ENCODE measurements around the gene CRYZ. TPM values are rescaled to one million over a fixed set of nuclear protein-coding genes. Genes with fewer than 3 reads are reported as not detected.

The CRYZ gene
- total RNA-seq, 2 donors from 2014 or later: 15.9 to 23.5 TPM

DNA sequence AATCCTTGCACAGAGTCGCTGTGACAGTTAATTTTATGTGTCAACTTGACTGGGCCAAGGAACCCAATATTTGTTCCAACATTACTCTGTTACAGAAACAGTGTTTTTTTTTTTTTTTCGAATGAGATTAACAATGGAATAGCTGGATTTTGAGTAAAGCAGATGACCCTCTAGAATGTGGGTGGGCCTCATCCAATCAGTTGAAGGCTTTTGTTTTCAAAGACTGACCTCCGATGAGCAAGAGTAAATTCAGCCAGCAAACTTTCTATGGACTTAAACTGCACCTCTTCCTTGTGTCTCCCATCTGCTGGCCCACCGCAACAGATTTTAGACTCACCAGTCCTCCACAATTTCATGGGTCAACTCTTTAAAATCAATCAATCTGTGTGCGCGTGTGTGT lies 17.0 kb downstream of the CRYZ start:
- Mint-ChIP-seq H3K36me3 (peaks cover 15% of the 10 kb centered on the region), H3K4me3 (no peak overlapping the region), H3K27me3 (no peaks in the 10 kb centered on the region), H3K9me3 (no peaks in the 10 kb centered on the region), H3K4me1 (ENCODE audit: low read depth in 2 of 2) (peaks cover 0 to 2% of the 10 kb centered on the region in 2 donors), H3K27ac (no peak overlapping the region)
- no peak for DNase-seq (ENCODE audit: low spot score)
- no peak for ATAC-seq

DNA sequence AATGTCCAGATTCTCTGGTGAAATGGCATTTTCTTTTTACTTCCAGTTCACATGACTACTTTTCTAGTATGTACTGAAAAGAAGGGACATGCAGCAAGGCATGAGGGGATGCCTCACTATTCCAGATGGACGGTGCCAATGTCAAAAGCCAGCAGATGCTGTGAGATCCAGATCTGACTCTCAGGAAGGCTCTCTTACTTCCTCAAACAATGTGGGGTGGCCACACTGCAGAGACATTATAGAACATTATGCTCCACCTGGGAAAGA lies 17.7 kb downstream of the CRYZ start:
- Mint-ChIP-seq H3K27me3 (no peaks in the 10 kb centered on the region), H3K9me3 (no peaks in the 10 kb centered on the region), H3K4me3 (no peak overlapping the region), H3K36me3 (peaks cover 15% of the 10 kb centered on the region), H3K4me1 (ENCODE audit: low read depth in 2 of 2) (no peaks in the 10 kb centered on the region), H3K27ac (no peak overlapping the region)
- ATAC-seq (no peak), DNase-seq (ENCODE audit: low spot score) (no peak)

DNA sequence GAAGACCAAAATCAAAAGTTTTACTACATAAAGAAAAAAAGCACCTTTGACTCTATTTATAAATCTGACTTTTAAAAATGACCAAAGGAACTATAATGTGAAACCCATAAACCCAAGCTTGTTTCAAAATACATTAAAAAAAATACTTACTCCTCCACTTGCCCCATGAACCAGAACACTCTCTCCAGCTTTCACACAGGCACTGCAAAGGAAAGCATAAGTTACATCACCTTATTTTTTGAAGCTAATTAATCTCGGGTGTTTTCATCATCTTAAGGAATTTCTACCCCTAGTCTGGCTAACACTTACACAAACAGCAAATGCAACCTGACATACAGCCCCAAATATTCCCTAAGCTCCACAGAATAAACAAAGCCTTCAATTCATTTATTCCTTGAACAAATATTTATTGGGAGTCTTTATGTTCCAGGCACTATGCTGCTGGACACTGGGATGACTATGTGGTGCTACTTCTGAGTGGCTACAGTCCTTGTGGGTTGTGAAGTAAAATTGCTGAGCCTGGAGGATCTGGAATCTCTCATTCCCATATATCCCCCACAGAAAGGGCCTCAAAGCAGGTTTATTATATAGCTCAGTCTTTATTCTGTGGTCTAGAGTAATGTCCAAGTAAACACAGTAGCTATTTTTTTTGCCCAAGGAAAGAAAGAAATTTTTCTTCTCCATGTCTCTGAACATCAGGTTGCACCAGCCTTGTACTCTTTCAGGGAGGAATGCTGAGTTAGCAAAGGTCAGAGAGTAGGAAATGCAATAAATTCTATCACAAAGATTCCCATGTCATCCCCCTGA lies 18.2 kb downstream of the CRYZ start:
- peaks cover 13% of the 10 kb centered on the region for H3K36me3 Mint-ChIP-seq

DNA sequence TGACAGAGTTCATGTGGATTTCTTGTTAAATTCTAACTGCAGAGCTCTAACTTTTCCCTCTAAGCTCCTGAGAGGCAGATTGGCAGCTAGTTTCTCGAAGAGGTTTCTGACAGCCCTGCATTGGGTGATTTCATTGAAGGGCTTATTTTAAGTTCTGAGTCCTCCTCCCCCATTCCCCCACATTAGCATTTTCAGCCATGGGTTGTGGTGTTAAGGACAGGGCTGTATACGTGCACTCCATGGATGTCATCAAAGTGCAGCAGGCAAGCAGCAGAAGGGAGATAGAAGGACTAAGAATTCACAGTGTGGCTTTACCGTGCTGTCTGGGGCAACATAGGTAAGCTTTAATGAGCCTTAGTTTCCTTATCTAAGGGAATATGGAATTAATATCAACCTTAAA lies 19.0 kb downstream of the CRYZ start:
- DNase-seq (ENCODE audit: low spot score) (no peak), ATAC-seq (no peak)
- H3K27ac Mint-ChIP-seq: no peak overlapping the region
- H3K4me1 Mint-ChIP-seq (ENCODE audit: low read depth in 2 of 2): no peaks in the 10 kb centered on the region
- H3K9me3 Mint-ChIP-seq: no peaks in the 10 kb centered on the region
- H3K4me3 Mint-ChIP-seq: no peak overlapping the region
- H3K36me3 Mint-ChIP-seq: peaks cover 15% of the 10 kb centered on the region
- no peaks in the 10 kb centered on the region for H3K27me3 Mint-ChIP-seq

More for the DNA sequence above, 18.2 kb downstream of the CRYZ start:
- Mint-ChIP-seq H3K27me3 (no peaks in the 10 kb centered on the region), H3K9me3 (no peaks in the 10 kb centered on the region), H3K4me3 (no peak overlapping the region), H3K4me1 (ENCODE audit: low read depth in 2 of 2) (no peaks in the 10 kb centered on the region), H3K27ac (no peak overlapping the region)
- DNase-seq (ENCODE audit: low spot score) (no peak), ATAC-seq (no peak)

DNA sequence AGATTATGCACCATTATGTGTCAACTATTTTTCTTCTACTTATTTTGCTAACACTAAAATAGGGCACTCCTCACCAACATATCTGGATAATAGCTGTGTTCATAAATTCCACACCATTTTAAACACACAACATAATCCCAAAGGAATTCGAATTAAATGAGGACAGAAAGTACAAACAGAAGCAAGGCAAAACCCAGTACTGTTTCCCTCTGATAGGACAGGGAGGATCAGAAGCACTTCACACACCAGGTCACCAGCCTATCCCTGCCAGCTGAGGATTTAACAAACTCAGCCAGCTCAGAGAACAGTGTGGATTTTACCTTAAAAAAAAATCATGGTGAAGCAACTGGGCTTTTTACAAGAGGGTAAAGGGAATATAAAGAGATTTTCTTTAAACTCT lies 20.0 kb downstream of the CRYZ start:
- Mint-ChIP-seq H3K27me3 (no peaks in the 10 kb centered on the region), H3K4me1 (ENCODE audit: low read depth in 2 of 2) (no peaks in the 10 kb centered on the region), H3K4me3 (no peak overlapping the region), H3K36me3 (peaks cover 21% of the 10 kb centered on the region), H3K9me3 (no peaks in the 10 kb centered on the region), H3K27ac (no peak overlapping the region)
- no peak for DNase-seq (ENCODE audit: low spot score)
- no peak for ATAC-seq

DNA sequence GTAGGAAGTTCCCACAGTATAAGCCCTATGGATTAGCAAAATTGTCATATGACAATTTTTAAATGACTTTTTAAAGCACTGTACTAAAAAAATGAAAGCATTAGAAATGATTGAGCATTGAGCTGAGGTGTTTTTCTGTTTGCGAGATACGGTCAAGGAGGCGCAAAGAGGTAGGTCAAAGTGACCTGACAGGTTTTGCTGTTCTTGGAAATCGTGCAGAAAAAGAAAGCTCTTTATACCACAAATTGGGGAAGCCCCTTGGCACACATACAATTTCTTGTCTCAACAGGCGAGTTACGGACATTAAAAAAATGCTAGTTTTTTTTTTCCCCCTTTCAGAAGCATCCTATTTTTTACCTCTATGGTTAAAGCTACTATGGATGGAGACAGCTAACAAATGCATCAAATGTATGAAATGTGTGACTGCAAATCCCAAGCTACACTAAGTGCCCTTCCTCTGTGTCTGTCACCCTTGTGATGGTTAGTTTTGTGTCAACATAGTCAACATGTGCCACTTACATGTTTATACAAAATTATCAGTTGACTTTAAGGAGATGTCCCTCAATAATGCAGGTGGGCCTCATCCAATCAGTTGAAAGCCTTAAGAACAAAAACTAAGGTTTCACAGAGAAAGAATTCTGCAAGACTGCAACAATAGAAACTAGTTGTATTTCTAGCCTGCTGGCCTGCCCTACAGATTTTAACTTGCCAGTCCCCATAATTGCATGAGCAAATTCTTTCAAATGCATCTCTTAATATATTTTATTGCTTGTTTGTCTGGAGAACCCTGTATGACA lies 29.3 kb downstream of the CRYZ start:
- ATAC-seq (no peak), DNase-seq (ENCODE audit: low spot score) (no peak)
- Mint-ChIP-seq H3K9me3 (no peaks in the 10 kb centered on the region), H3K27ac (no peak overlapping the region), H3K4me1 (ENCODE audit: low read depth in 2 of 2) (peaks cover 0 to 5% of the 10 kb centered on the region in 2 donors), H3K4me3 (no peak overlapping the region), H3K27me3 (no peaks in the 10 kb centered on the region), H3K36me3 (peaks cover 24% of the 10 kb centered on the region)

DNA sequence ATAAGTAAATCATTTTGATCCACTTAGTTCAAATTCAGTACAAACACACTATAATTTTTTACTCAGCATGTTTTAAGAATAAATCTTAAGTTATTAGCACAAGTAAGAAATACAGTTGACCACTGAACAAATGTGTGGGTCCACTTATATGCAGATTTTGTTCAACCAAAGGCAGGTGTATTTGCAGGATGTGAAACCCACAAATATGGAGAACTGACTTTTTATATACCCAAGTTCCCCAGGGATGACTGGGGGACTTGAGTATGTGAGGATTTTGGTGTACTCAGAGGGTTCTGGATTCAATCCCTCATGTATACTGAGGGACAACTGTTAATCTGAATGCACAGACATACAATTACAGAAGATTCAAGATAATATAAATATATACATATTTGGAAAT lies 33.5 kb downstream of the CRYZ start:
- Mint-ChIP-seq H3K4me3 (no peak overlapping the region), H3K9me3 (no peaks in the 10 kb centered on the region)

DNA sequence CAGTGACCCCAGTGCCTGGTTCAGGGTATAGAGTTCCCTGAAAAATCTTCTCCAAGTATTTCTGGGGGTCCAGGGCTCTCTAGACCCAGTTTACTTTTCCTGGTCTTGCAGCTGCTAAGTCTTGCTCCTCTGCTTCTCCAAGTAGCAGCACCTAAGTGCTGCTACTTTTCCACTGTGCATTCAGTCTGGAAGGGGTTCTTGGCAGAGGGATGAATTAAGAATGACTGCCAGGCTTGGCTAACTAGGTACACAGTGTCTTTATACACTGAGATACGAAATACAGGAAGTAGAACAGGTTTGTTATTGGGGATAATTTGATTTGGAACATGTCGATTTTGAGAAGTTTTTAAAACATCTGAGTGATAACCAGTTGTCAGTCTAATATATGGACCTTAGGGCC lies 35.0 kb downstream of the CRYZ start:
- Mint-ChIP-seq H3K36me3 (peaks cover 5% of the 10 kb centered on the region), H3K9me3 (no peaks in the 10 kb centered on the region), H3K27ac (no peak overlapping the region), H3K4me1 (ENCODE audit: low read depth in 2 of 2) (peaks cover 0 to 4% of the 10 kb centered on the region in 2 donors), H3K4me3 (no peak overlapping the region), H3K27me3 (no peaks in the 10 kb centered on the region)
- DNase-seq (ENCODE audit: low spot score) (no peak), ATAC-seq (no peak)

More for the DNA sequence above, 33.5 kb downstream of the CRYZ start:
- Mint-ChIP-seq H3K4me1 (ENCODE audit: low read depth in 2 of 2) (peaks cover 0 to 5% of the 10 kb centered on the region in 2 donors), H3K27me3 (no peaks in the 10 kb centered on the region), H3K36me3 (peaks cover 20% of the 10 kb centered on the region), H3K27ac (no peak overlapping the region)
- ATAC-seq (no peak), DNase-seq (ENCODE audit: low spot score) (no peak)

DNA sequence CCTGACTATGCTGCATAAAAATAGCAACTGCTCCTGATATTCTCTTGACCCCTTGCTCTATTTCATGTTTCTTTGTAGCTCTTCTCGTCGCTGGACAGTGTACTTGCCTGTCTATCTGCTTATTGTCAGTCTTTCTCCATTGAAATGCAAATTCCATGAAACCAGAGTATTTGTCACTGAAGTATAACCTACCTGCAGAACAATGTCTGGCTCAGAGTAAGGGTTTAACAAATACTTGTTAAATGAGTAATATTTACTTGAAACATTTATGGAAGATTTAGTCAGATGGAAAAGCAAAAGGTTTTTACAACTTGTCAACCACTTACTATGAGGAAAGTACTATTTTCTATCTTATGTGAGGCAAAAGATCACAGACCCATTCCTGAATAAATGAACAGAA lies 39.4 kb downstream of the CRYZ start:
- Mint-ChIP-seq H3K27ac (no peak overlapping the region), H3K4me3 (no peak overlapping the region), H3K27me3 (no peaks in the 10 kb centered on the region), H3K4me1 (ENCODE audit: low read depth in 2 of 2) (no peaks in the 10 kb centered on the region), H3K9me3 (no peaks in the 10 kb centered on the region), H3K36me3 (no peaks in the 10 kb centered on the region)
- DNase-seq (ENCODE audit: low spot score) (no peak), ATAC-seq (no peak)

DNA sequence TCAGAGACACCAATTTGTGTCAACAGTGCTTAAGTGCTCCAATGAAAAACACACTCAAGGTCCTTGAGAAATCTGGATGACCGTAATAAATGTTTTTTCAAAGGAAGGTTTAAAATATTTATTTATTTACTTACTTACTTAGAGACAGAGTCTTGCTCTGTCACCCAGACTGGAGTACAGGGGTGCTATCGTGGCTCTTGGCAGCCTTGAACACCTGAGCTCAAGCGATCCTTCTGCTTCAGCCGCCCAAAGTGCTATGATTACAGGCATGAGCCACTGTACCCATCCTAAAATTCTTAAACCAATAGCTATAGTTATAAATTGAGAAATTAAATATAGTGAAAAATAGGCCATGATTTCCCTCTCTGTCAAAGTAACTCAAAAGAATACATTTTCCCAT lies 41.9 kb downstream of the CRYZ start:
- Mint-ChIP-seq H3K27ac (no peak overlapping the region), H3K4me3 (no peak overlapping the region), H3K4me1 (ENCODE audit: low read depth in 2 of 2) (no peaks in the 10 kb centered on the region), H3K36me3 (no peaks in the 10 kb centered on the region), H3K9me3 (no peaks in the 10 kb centered on the region), H3K27me3 (no peaks in the 10 kb centered on the region)
- DNase-seq (ENCODE audit: low spot score): no peak
- ATAC-seq: no peak

DNA sequence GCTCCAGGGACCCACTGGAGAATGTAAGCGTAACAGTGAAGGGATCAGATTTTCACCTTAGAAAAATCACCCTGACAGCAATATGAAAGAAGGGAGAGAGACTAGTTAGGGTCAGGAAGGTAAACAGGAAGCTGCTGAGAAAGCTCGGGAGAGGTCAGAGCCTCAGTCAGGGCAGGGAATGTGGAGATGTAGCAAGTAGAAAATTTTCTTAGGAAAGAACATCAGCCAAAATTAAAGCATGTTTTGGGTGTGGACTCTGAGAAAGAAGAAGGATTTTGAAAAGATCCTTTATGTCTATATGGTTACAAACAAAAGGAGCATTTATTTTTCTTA lies 42.5 kb downstream of the CRYZ start:
- Mint-ChIP-seq H3K36me3 (no peaks in the 10 kb centered on the region), H3K9me3 (no peaks in the 10 kb centered on the region), H3K4me1 (ENCODE audit: low read depth in 2 of 2) (no peaks in the 10 kb centered on the region), H3K27ac (no peak overlapping the region), H3K27me3 (no peaks in the 10 kb centered on the region), H3K4me3 (no peak overlapping the region)
- ATAC-seq (no peak), DNase-seq (ENCODE audit: low spot score) (no peak)

DNA sequence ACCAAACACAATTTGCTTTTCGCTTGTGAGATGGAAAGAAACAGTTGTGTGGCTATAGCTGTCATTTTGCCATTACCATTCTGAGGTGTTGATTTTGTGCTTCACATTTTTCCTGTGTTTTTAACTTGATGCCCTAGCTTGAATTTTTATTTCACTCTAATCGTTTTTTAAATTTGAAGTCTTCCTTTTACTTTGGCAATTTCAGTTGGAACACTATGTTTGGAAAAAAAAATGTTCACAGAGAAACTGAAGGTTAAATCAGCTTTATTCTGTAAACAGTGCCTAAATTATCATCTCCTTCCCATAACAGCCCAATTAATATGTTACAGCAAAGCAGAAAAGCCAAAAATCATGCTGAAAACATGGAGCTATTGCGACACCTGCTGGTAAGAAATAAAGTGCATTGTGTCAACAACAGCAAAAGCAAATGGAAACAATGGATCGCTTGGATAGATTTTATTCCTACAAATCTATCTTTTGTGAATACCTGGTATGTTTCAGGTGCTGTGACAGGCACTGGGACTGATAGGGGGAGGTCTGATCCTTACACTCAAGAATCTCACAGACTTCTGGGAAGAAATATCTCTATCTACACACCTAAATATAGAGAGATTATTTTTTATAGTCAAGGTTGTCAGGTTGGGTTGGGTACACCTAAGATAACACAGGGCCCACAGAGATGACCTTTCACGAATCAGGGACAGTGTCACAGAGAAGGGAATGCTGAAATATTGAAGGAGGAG lies 43.1 kb downstream of the CRYZ start:
- H3K36me3 Mint-ChIP-seq: no peaks in the 10 kb centered on the region
- H3K27ac Mint-ChIP-seq: no peak overlapping the region
- no peaks in the 10 kb centered on the region for H3K4me1 Mint-ChIP-seq (ENCODE audit: low read depth in 2 of 2)
- no peaks in the 10 kb centered on the region for H3K27me3 Mint-ChIP-seq
- ATAC-seq (no peak), DNase-seq (ENCODE audit: low spot score) (no peak)
- no peak overlapping the region for H3K4me3 Mint-ChIP-seq
- H3K9me3 Mint-ChIP-seq: no peaks in the 10 kb centered on the region

DNA sequence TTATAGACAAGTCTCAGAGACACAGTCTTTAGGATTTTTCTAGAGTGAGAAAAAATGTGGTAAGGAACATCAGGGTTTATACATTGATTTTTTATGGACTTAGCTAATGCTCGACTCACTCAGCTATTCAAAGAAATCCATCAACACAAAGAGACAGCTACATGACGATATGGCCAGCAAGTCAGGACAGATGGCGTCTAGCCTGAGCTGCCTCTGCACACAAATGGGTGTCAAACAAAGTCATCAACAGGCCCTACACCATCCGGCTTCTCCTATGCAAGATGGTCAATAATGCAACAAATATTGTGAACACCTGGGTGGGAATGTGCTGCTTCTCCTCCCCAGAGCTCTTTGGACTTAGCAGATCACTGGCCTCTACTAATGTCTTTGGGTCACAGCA lies 45.9 kb downstream of the CRYZ start:
- Mint-ChIP-seq H3K9me3 (no peaks in the 10 kb centered on the region), H3K4me1 (ENCODE audit: low read depth in 2 of 2) (no peaks in the 10 kb centered on the region), H3K27me3 (no peaks in the 10 kb centered on the region), H3K36me3 (no peaks in the 10 kb centered on the region), H3K4me3 (no peak overlapping the region), H3K27ac (no peak overlapping the region)
- no peak for ATAC-seq
- no peak for DNase-seq (ENCODE audit: low spot score)

DNA sequence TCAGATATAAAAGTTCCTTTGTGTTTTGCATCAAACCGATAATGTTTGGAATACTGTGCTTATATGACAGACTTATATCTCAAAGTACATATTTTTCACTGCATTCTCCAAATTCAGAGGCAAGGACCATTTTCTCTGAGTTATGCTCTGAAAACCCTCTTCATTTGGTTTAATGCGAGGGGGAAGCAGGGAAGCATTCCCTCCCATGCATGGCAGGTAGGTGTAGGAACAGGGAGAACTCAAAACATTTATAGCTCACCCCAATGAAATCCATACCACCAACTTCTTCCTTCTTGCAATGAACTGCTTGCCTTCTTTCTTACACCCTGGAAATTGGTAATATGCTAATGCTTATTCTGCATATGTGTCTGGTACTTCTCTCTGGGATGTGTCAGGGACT lies 48.5 kb downstream of the CRYZ start:
- ATAC-seq (no peak), DNase-seq (ENCODE audit: low spot score) (no peak)
- H3K4me1 Mint-ChIP-seq (ENCODE audit: low read depth in 2 of 2): no peaks in the 10 kb centered on the region
- H3K27ac Mint-ChIP-seq: no peak overlapping the region
- H3K4me3 Mint-ChIP-seq: no peak overlapping the region
- no peaks in the 10 kb centered on the region for H3K36me3 Mint-ChIP-seq
- no peaks in the 10 kb centered on the region for H3K27me3 Mint-ChIP-seq
- no peaks in the 10 kb centered on the region for H3K9me3 Mint-ChIP-seq

Data from natural killer cell treated with Interleukin-12 subunit alpha and Interleukin-12 subunit beta and Interleukin-15 and Interleukin-18, amount 100 ng/mL, for 72 hours (primary cell).